Caco-2 (cell line): ENCODE measurements around the gene ELOVL5. TPM values are rescaled to one million over a fixed set of nuclear protein-coding genes. Genes with fewer than 3 reads are reported as not detected.
"Not testable (repeated sequence)": the region's sequence is repeated elsewhere in the genome, so short reads cannot be mapped to it uniquely, and the experiment has no call there.

Source experiments
- BruUV-seq: library from RNA; stranded (reverse); fragments of 400-500 nt; replicated peaks from 2 replicates; lab custom pipeline; 2021; lab: Mats Ljungman, UMichigan
- CTCF ChIA-PET: fragments of 300-600 bp; sonication (Branson Sonifier 250); formaldehyde crosslinking; loops from one replicate; lab custom pipeline; 2022; ENCODE audit warnings: antibody characterized with exemption; lab: Charles Lee
- POLR2A ChIA-PET: fragments of 300-600 bp; sonication (Branson Sonifier 250); formaldehyde crosslinking; loops from one replicate; lab custom pipeline; 2022; ENCODE audit warnings: antibody characterized with exemption; lab: Charles Lee
- DNase-seq, 2 experiments: peaks; one replicate each; pipeline versions ENCODE4 v3.0.0 to v3.0.0-alpha.2; 2020 to 2022
- H3K27me3 ChIP-seq: replicated peaks from 2 replicates; pipeline ENCODE4 v1.6.0; 2011; ENCODE audit warnings: low read length; ENCODE audit not compliant: control insufficient read depth, insufficient read depth
- H3K36me3 ChIP-seq: 2 replicates; pipeline ENCODE4 v1.5.1; 2011; ENCODE audit warnings: low read length; ENCODE audit not compliant: control insufficient read depth, insufficient read depth
- H3K4me1 ChIP-seq: fragments of 250-450 bp; sonication (Bioruptor Pico); 2 replicates; pipeline ENCODE4 v1.5.1; 2020; ENCODE audit warnings: mild to moderate bottlenecking
- H3K4me3 ChIP-seq: 2 replicates; pipeline ENCODE4 v1.5.1; 2011; ENCODE audit warnings: low read depth, mild to moderate bottlenecking, control low read depth, low read length
- H3K9me3 ChIP-seq: fragments of 250-450 bp; sonication (Bioruptor Pico); 2 replicates; pipeline ENCODE4 v1.5.1; 2020; ENCODE audit warnings: mild to moderate bottlenecking, moderate library complexity
- H3K27ac Mint-ChIP-seq: one replicate; pipeline ENCODE4 v1.8.0; 2022; ENCODE audit warnings: mixed read lengths; ENCODE audit not compliant: unreplicated experiment
- H3K27me3 Mint-ChIP-seq: one replicate; pipeline ENCODE4 v1.8.0; 2022; ENCODE audit warnings: mixed read lengths; ENCODE audit not compliant: insufficient read depth, unreplicated experiment
- H3K36me3 Mint-ChIP-seq: one replicate; pipeline ENCODE4 v1.8.0; 2022; ENCODE audit warnings: mild to moderate bottlenecking, mixed read lengths; ENCODE audit not compliant: insufficient read depth, unreplicated experiment
- H3K4me1 Mint-ChIP-seq: one replicate; pipeline ENCODE4 v1.8.0; 2022; ENCODE audit warnings: low read depth, mixed read lengths; ENCODE audit not compliant: unreplicated experiment
- H3K4me3 Mint-ChIP-seq: one replicate; pipeline ENCODE4 v1.8.0; 2022; ENCODE audit warnings: mild to moderate bottlenecking, moderate library complexity, mixed read lengths; ENCODE audit not compliant: unreplicated experiment
- H3K9me3 Mint-ChIP-seq: one replicate; pipeline ENCODE4 v1.8.0; 2022; ENCODE audit warnings: mixed read lengths; ENCODE audit not compliant: unreplicated experiment
- intact Hi-C: fragments of 100-400 bp; cut with micrococcal nuclease; formaldehyde crosslinking; loops from one replicate; pipeline ENCODE4 v1.10.0; 2022; ENCODE audit not compliant: unreplicated experiment
- total RNA-seq: library from RNA; stranded (reverse); gene quantifications from 2 replicates; pipeline ENCODE4 v1.2.3, GENCODE V29; 2022
- TF ChIP-seq, protein P1 (sequence below), 2 experiments: fragments of 200-600 bp in 1 of 2; IDR thresholded peaks; 1 replicate in 1 of 2; 2 replicates in 1 of 2; pipeline versions ENCODE4 v1.5.1 to v1.8.0; 2011 to 2022; ENCODE audit warnings: antibody characterized with exemption in 1 of 2, control low read depth in 1 of 2, inconsistent platforms in 1 of 2, low read depth in 1 of 2, low read length in 1 of 2, mild to moderate bottlenecking in 1 of 2, moderate library complexity in 1 of 2; ENCODE audit not compliant: insufficient read depth in 1 of 2, severe bottlenecking in 1 of 2, unreplicated experiment in 1 of 2

ELOVL5 gene
- total RNA-seq, 1 experiment from 2014 or later, result 70.4 TPM

DNA sequence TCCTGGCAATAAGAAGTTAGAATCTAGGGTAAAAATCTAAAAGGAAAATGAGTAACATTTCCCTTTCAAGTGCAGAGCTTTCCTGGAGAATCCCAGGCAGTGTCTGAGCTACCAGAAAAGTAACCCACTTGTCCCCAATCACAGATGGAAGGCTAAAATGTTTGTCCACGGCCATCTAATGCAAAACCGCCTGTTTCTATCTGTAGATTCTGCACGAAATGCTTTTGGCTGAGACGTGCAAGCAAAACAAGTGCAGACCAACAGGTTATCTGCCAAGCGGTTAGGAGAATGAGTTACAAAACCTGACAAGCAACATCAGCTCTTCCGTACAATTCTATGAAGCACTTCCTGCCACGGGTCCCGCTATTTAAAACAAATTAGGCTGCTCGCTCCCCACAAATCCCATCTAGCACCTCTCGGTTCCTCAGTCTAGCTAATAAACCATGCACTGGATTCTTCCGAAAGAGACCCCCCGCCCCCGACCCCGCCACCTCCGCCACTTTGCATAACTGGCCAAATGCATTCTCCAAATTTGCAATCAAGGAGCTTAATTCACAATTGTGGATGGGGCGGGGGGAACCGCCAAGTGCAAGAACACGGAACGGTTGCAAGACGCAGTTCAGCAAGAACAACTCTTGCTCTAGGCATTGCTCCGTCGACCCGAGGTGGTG lies 1.4 kb downstream of the ELOVL5 start:
- Mint-ChIP-seq H3K9me3 (no peaks in the 10 kb centered on the region), H3K27me3 (no peaks in the 10 kb centered on the region), H3K36me3 (peaks cover 10% of the 10 kb centered on the region), H3K4me3 (peak overlapping the region; percentile 83), H3K27ac (peak overlapping the region; percentile 86), H3K4me1 (peaks cover 5% of the 10 kb centered on the region)
- DNase-seq, result no peak
- H3K4me3 ChIP-seq, result peak overlapping the region; percentile 91
- TF ChIP-seq, protein P1, sequence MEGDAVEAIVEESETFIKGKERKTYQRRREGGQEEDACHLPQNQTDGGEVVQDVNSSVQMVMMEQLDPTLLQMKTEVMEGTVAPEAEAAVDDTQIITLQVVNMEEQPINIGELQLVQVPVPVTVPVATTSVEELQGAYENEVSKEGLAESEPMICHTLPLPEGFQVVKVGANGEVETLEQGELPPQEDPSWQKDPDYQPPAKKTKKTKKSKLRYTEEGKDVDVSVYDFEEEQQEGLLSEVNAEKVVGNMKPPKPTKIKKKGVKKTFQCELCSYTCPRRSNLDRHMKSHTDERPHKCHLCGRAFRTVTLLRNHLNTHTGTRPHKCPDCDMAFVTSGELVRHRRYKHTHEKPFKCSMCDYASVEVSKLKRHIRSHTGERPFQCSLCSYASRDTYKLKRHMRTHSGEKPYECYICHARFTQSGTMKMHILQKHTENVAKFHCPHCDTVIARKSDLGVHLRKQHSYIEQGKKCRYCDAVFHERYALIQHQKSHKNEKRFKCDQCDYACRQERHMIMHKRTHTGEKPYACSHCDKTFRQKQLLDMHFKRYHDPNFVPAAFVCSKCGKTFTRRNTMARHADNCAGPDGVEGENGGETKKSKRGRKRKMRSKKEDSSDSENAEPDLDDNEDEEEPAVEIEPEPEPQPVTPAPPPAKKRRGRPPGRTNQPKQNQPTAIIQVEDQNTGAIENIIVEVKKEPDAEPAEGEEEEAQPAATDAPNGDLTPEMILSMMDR (IDR thresholded peaks at IDR 0.05; ENCODE audit: insufficient read depth in 1 of 2, low read depth in 1 of 2, low read length in 1 of 2, severe bottlenecking in 1 of 2, unreplicated experiment in 1 of 2), result no peak
- H3K4me1 ChIP-seq, result no peaks in the 10 kb centered on the region
- H3K27me3 ChIP-seq, result no peaks in the 10 kb centered on the region
- BruUV-seq, result TSS peak; percentile 34
- POLR2A ChIA-PET, result interaction anchor here (0.6 to 0.9 kb wide), 3 partner anchors 12 to 83 kb away, joined by 3 to 5 read pairs (median 5); no protein-coding TSS in a partner anchor
- no peaks in the 10 kb centered on the region for H3K36me3 ChIP-seq
- CTCF ChIA-PET, result interaction anchor here (1.0 kb wide), 1 partner anchor 12 kb away, joined by 5 read pairs; no protein-coding TSS in a partner anchor
- intact Hi-C loops, result no loop called here
- H3K9me3 ChIP-seq, result no peaks in the 10 kb centered on the region

DNA sequence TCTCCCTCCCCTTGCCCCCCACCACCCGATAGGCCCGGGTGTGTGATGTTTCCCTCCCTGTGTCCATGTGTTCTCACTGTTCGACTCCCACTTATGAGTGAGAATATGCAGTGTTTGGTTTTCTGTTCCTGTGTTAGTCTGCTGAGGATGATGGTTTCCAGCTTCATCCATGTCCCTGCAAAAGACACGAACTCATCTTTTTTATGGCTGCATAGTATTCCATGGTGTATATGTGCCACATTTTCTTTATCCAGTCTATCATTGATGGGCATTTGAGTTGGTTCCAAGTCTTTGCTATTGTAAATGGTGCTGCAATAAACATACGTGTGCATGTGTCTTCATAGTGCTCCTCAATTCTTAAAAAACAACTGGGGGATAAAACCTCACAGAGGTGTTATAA lies 2.7 kb downstream of the ELOVL5 start:
- H3K27me3 Mint-ChIP-seq, H3K9me3 ChIP-seq, DNase-seq, H3K4me3 ChIP-seq, CTCF ChIA-PET, H3K4me1 Mint-ChIP-seq, H3K9me3 Mint-ChIP-seq, H3K36me3 Mint-ChIP-seq, H3K27ac Mint-ChIP-seq, H3K27me3 ChIP-seq, BruUV-seq, H3K36me3 ChIP-seq, H3K4me1 ChIP-seq, intact Hi-C loops, POLR2A ChIA-PET: not testable (repeated sequence)
- peak overlapping the region; percentile 83 for H3K4me3 Mint-ChIP-seq

DNA sequence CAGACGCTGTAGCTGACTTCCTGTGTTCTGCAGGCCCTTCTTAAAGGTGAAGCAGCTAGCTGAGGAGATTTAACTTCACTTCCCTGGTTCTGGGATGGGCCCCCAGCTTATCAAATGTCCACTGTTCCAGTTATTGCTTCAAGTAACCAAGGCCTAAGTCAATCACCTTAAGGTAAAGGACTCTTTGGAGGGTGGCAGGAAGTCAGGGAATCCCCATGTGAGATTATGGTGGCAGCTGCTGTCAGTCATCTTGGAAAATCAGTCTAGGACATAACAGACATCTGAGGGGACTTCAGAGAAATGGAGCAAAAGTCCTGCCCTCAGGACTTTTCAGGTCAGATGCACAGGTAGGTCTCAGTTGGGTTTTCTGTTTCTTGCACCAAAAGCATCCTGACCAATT lies 3.8 kb downstream of the ELOVL5 start:
- Histone ChIP-seq H3K4me3 (no peak overlapping the region), H3K27me3 (no peaks in the 10 kb centered on the region), H3K9me3 (no peaks in the 10 kb centered on the region), H3K36me3 (no peaks in the 10 kb centered on the region), H3K4me1 (no peaks in the 10 kb centered on the region)
- TF ChIP-seq, protein P1 (IDR thresholded peaks at IDR 0.05; ENCODE audit: insufficient read depth in 1 of 2, low read depth in 1 of 2, low read length in 1 of 2, severe bottlenecking in 1 of 2, unreplicated experiment in 1 of 2), result no peak
- Mint-ChIP-seq H3K4me3 (no peak overlapping the region), H3K36me3 (peaks cover 10% of the 10 kb centered on the region), H3K27ac (no peak overlapping the region), H3K27me3 (no peaks in the 10 kb centered on the region), H3K4me1 (peaks cover 5% of the 10 kb centered on the region), H3K9me3 (no peaks in the 10 kb centered on the region)
- no TSS peak for BruUV-seq
- POLR2A ChIA-PET, result no interaction called here
- DNase-seq, result no peak
- CTCF ChIA-PET, result no interaction called here
- intact Hi-C loops, result no loop called here
